Subcutaneous abdominal adipose tissue (tissue), 5 donors: ENCODE measurements around the gene ARHGEF3.

Experiments
- H3K27ac ChIP-seq: one replicate; pipeline ENCODE4 v1.7.0; 2013; ENCODE audit warnings: low read depth, mild to moderate bottlenecking, inconsistent platforms, low read length, moderate library complexity
- H3K27me3 ChIP-seq, 5 donors: one replicate each; pipeline ENCODE4 v1.7.0; 2013; ENCODE audit warnings: low read length in 5 of 5, inconsistent platforms in 1 of 5; ENCODE audit not compliant: control insufficient read depth in 5 of 5, insufficient read depth in 4 of 5
- H3K36me3 ChIP-seq, 5 donors: one replicate each; pipeline ENCODE4 v1.7.0; 2013; ENCODE audit warnings: low read length in 5 of 5; ENCODE audit not compliant: control insufficient read depth in 5 of 5, insufficient read depth in 5 of 5
- H3K4me1 ChIP-seq, 5 donors: one replicate each; pipeline ENCODE4 v1.7.0; 2013; ENCODE audit warnings: low read length in 5 of 5, mild to moderate bottlenecking in 3 of 5, moderate library complexity in 1 of 5; ENCODE audit not compliant: control insufficient read depth in 5 of 5, insufficient read depth in 5 of 5
- H3K4me3 ChIP-seq, 5 donors: one replicate each; pipeline ENCODE4 v1.7.0; 2013; ENCODE audit warnings: low read length in 5 of 5, low read depth in 1 of 5
- H3K9ac ChIP-seq, 5 donors: one replicate each; pipeline ENCODE4 v1.7.0; 2013; ENCODE audit warnings: low read length in 5 of 5, mild to moderate bottlenecking in 4 of 5, moderate library complexity in 3 of 5
- H3K9me3 ChIP-seq, 5 donors: one replicate each; pipeline ENCODE4 v1.7.0; 2013; ENCODE audit warnings: low read length in 5 of 5; ENCODE audit not compliant: control insufficient read depth in 5 of 5
- donor health status: healthy.
- donor health status: healthy.
- donor health status: healthy.
- donor health status: healthy.
- donor health status: healthy.

Gene ARHGEF3

GRCh38 chr3:56811546-56812202 is 9.9 kb upstream of the ARHGEF3 start:
- Histone ChIP-seq H3K27ac (no peak overlapping the region), H3K4me1 (peaks cover 0 to 14% (median 0%) of the 10 kb centered on the region in 5 donors), H3K4me3 (no peak overlapping the region), H3K9ac (no peak overlapping the region), H3K27me3 (peaks cover 0 to 3% (median 0%) of the 10 kb centered on the region in 5 donors), H3K36me3 (no peaks in the 10 kb centered on the region), H3K9me3 (no peaks in the 10 kb centered on the region)

GRCh38 chr3:56810577-56811545 is 9.1 kb upstream of the ARHGEF3 start:
- H3K9ac ChIP-seq = no peak overlapping the region
- H3K27ac ChIP-seq = no peak overlapping the region
- no peak overlapping the region for H3K4me3 ChIP-seq
- H3K36me3 ChIP-seq = no peaks in the 10 kb centered on the region
- no peaks in the 10 kb centered on the region for H3K9me3 ChIP-seq
- H3K4me1 ChIP-seq = peaks cover 0 to 14% (median 0%) of the 10 kb centered on the region in 5 donors
- peaks cover 0 to 3% (median 0%) of the 10 kb centered on the region in 5 donors for H3K27me3 ChIP-seq

GRCh38 chr3:56806407-56806806 is 4.7 kb upstream of the ARHGEF3 start:
- H3K4me3 ChIP-seq = no peak overlapping the region
- H3K27ac ChIP-seq = no peak overlapping the region
- no peaks in the 10 kb centered on the region for H3K27me3 ChIP-seq
- H3K36me3 ChIP-seq = no peaks in the 10 kb centered on the region
- no peak overlapping the region for H3K9ac ChIP-seq
- no peaks in the 10 kb centered on the region for H3K9me3 ChIP-seq
- peaks cover 1 to 12% (median 11%) of the 10 kb centered on the region in 5 donors for H3K4me1 ChIP-seq

- H3K9me3 ChIP-seq = no peaks in the 10 kb centered on the region
- no peaks in the 10 kb centered on the region for H3K36me3 ChIP-seq
- no peak overlapping the region for H3K9ac ChIP-seq
- no peak overlapping the region for H3K27ac ChIP-seq
- peaks cover 9 to 46% (median 35%) of the 10 kb centered on the region in 5 donors for H3K4me1 ChIP-seq
- H3K4me3 ChIP-seq = peak overlapping the region in 4 of 5 donors; percentile 68 to 99 (median 93)
- H3K27me3 ChIP-seq = no peaks in the 10 kb centered on the region
Observed at GRCh38 chr3:56802790-56803189, 1.0 kb upstream of the ARHGEF3 start.

- peak overlapping the region in 4 of 5 donors; percentile 46 to 88 (median 78) for H3K9ac ChIP-seq
- H3K36me3 ChIP-seq = no peaks in the 10 kb centered on the region
- H3K27ac ChIP-seq = no peak overlapping the region
- no peaks in the 10 kb centered on the region for H3K27me3 ChIP-seq
- peaks cover 9 to 46% (median 35%) of the 10 kb centered on the region in 5 donors for H3K4me1 ChIP-seq
- H3K9me3 ChIP-seq = no peaks in the 10 kb centered on the region
- peak overlapping the region; percentile 68 to 99 (median 93) for H3K4me3 ChIP-seq
Observed at GRCh38 chr3:56802378-56802745, 613 bp upstream of the ARHGEF3 start.

GRCh38 chr3:56800832-56801661 is 702 bp downstream of the ARHGEF3 start:
- Histone ChIP-seq H3K9me3 (no peaks in the 10 kb centered on the region), H3K9ac (peak overlapping the region; percentile 68 to 92 (median 86)), H3K27me3 (no peaks in the 10 kb centered on the region), H3K36me3 (no peaks in the 10 kb centered on the region), H3K27ac (peak overlapping the region; percentile 30), H3K4me3 (peak overlapping the region; percentile 88 to 99 (median 93)), H3K4me1 (peaks cover 12 to 46% (median 35%) of the 10 kb centered on the region in 5 donors)

- Histone ChIP-seq H3K36me3 (no peaks in the 10 kb centered on the region), H3K9me3 (no peaks in the 10 kb centered on the region), H3K4me1 (peaks cover 12 to 51% (median 38%) of the 10 kb centered on the region in 5 donors), H3K4me3 (peak overlapping the region; percentile 88 to 99 (median 93)), H3K27me3 (no peaks in the 10 kb centered on the region), H3K9ac (peak overlapping the region in 2 of 5 donors; percentile 88 to 92), H3K27ac (no peak overlapping the region)
Observed at GRCh38 chr3:56800130-56800831, 1.5 kb downstream of the ARHGEF3 start.

- H3K27ac ChIP-seq = peak overlapping the region; percentile 28
Observed at GRCh38 chr3:56799251-56799882, 2.4 kb downstream of the ARHGEF3 start.

GRCh38 chr3:56796996-56797395 is 4.8 kb downstream of the ARHGEF3 start:
- H3K4me1 ChIP-seq = peaks cover 12 to 49% (median 37%) of the 10 kb centered on the region in 5 donors
- no peaks in the 10 kb centered on the region for H3K9me3 ChIP-seq
- no peaks in the 10 kb centered on the region for H3K36me3 ChIP-seq
- no peak overlapping the region for H3K4me3 ChIP-seq
- no peak overlapping the region for H3K9ac ChIP-seq
- H3K27me3 ChIP-seq = no peaks in the 10 kb centered on the region
- H3K27ac ChIP-seq = no peak overlapping the region

More at GRCh38 chr3:56799251-56799882, 2.4 kb downstream of the ARHGEF3 start:
- no peaks in the 10 kb centered on the region for H3K9me3 ChIP-seq
- peak overlapping the region; percentile 50 to 67 (median 62) for H3K4me3 ChIP-seq
- H3K36me3 ChIP-seq = no peaks in the 10 kb centered on the region
- peak overlapping the region in 3 of 5 donors; percentile 48 to 60 (median 57) for H3K9ac ChIP-seq
- H3K4me1 ChIP-seq = peaks cover 12 to 56% (median 43%) of the 10 kb centered on the region in 5 donors
- H3K27me3 ChIP-seq = no peaks in the 10 kb centered on the region
